Activated naive CD8-positive, alpha-beta T cell treated with anti-CD3 and anti-CD28 coated beads, Interleukin-2, amount 50 U/mL, for 16 hours (primary cell): ENCODE data around the gene TENM4.

Source experiments
- DNase-seq: peaks from one replicate; pipeline ENCODE4 v3.0.0-alpha.2; 2020; ENCODE audit warnings: low read depth, low spot score

Gene TENM4

GRCh38 chr11:78717041-78717440 lies 723.8 kb downstream of the TENM4 start:
- no peak for DNase-seq

GRCh38 chr11:78715639-78716311 lies 725.1 kb downstream of the TENM4 start:
- no peak for DNase-seq

- DNase-seq: no peak
Observed at GRCh38 chr11:78714539-78714938, 726.3 kb downstream of the TENM4 start.

GRCh38 chr11:78711735-78712134 lies 729.1 kb downstream of the TENM4 start:
- no peak for DNase-seq

- no peak for DNase-seq
Observed at GRCh38 chr11:78710417-78710816, 730.4 kb downstream of the TENM4 start.

- DNase-seq: no peak
Observed at GRCh38 chr11:78708388-78708787, 732.4 kb downstream of the TENM4 start.

GRCh38 chr11:78706551-78706950 lies 734.3 kb downstream of the TENM4 start:
- DNase-seq: no peak

GRCh38 chr11:78704811-78705210 lies 736.0 kb downstream of the TENM4 start:
- DNase-seq: no peak

GRCh38 chr11:78699609-78700135 lies 741.2 kb downstream of the TENM4 start:
- no peak for DNase-seq

- DNase-seq: no peak
Observed at GRCh38 chr11:78698612-78699011, 742.2 kb downstream of the TENM4 start.

GRCh38 chr11:78696177-78696576 lies 744.7 kb downstream of the TENM4 start:
- DNase-seq: no peak

- no peak for DNase-seq
Observed at GRCh38 chr11:78694152-78694551, 746.7 kb downstream of the TENM4 start.

- no peak for DNase-seq
Observed at GRCh38 chr11:78691215-78691614, 749.6 kb downstream of the TENM4 start.

GRCh38 chr11:78690352-78690987 lies 750.4 kb downstream of the TENM4 start:
- DNase-seq: no peak

- no peak for DNase-seq
Observed at GRCh38 chr11:78689585-78690153, 751.2 kb downstream of the TENM4 start.

GRCh38 chr11:78689101-78689500 lies 751.7 kb downstream of the TENM4 start:
- no peak for DNase-seq

GRCh38 chr11:78688460-78688859 lies 752.4 kb downstream of the TENM4 start:
- no peak for DNase-seq

GRCh38 chr11:78685156-78685555 lies 755.7 kb downstream of the TENM4 start:
- no peak for DNase-seq

GRCh38 chr11:78684377-78684776 lies 756.5 kb downstream of the TENM4 start:
- DNase-seq: no peak

GRCh38 chr11:78683774-78684173 lies 757.1 kb downstream of the TENM4 start:
- no peak for DNase-seq

GRCh38 chr11:78676026-78676557 lies 764.7 kb downstream of the TENM4 start:
- DNase-seq: no peak

GRCh38 chr11:78672850-78673620 lies 767.8 kb downstream of the TENM4 start:
- no peak for DNase-seq
